HG02970 (cell line): ENCODE data around the gene FAM98C.
"Not testable (repeated sequence)": the region's sequence is repeated elsewhere in the genome, so short reads cannot be mapped to it uniquely, and the experiment has no call there.

Source experiments
- ATAC-seq: cut with Tn5 transposase; IDR thresholded peaks from one replicate; pipeline ENCODE4 v1.9.1; 2021; ENCODE audit warnings: mild to moderate bottlenecking, moderate library complexity, moderate number of reproducible peaks; ENCODE audit not compliant: unreplicated experiment, low FRiP score

Gene FAM98C

DNA sequence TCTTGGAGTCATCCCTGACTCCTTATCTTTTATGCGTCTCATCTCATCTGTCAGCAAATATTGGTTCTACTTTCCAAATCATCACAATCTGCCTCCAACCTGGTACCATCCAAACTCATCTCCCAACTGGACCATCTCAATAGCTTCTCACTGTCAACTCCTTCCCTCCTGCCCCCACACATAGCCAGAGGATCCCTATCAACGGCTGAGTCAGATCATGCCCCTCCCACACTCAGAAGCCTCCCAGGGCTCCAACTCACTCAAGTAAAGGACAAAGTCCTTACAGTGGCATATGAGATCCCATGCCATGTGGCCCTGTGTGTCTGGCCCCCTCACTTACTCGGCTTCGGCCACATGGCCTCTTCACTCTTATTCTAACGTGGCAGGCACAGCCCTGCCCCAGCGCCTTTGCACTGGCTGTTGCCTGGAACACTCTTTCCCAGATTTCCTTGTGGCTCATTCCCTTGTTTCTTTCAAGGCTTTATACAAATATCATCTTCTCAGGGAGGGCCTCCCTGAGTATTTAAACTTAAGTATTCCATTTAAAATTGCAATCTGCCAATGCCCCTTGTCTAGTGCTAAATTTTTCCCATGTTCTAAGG is 10.1 kb upstream of the FAM98C start:
- no peak for ATAC-seq

DNA sequence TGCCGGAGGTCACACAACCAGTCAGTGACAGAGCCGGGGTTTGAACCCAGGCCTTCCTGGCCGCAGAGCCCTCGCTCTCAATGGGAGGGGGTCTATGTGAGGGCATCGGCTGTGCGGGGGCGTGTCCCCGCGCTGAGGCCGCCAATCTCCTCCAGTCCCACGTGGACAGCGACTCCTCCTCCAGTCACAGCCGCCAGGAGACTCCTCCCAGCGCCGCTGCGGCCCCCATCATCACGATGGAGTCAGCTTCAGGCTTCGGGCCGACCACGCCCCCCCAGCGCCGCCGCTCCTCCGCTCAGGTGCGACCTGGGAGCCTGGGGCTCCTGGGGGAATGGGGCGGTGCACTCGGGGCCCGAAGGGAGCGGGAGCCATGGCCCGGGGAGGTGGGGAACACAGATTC is 8.4 kb upstream of the FAM98C start:
- ATAC-seq, result no peak

DNA sequence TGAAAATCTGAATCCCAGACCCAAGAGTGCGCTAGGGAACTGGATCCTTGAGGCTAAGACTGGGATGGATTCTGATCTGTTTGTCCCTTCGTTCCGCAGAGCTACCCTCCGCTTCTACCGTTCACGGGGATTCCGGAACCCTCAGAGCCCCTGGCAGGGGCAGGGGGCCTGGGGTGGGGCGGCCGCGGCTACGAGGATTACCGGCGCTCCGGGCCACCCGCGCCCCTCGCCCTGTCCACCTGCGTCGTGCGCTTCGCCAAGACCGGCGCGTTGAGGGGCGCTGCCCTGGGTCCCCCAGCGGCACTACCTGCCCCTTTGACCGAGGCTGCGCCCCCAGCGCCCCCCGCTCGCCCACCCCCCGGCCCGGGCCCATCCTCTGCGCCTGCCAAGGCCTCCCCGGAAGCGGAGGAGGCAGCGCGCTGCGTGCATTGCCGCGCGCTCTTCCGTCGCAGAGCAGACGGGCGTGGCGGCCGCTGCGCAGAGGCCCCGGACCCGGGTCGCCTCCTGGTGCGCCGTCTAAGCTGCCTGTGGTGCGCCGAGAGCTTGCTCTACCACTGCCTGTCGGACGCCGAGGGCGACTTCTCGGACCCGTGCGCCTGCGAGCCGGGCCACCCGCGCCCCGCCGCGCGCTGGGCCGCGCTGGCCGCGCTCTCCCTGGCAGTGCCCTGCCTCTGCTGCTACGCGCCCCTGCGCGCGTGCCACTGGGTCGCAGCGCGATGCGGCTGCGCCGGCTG is 7.3 kb upstream of the FAM98C start:
- ATAC-seq, result no peak

DNA sequence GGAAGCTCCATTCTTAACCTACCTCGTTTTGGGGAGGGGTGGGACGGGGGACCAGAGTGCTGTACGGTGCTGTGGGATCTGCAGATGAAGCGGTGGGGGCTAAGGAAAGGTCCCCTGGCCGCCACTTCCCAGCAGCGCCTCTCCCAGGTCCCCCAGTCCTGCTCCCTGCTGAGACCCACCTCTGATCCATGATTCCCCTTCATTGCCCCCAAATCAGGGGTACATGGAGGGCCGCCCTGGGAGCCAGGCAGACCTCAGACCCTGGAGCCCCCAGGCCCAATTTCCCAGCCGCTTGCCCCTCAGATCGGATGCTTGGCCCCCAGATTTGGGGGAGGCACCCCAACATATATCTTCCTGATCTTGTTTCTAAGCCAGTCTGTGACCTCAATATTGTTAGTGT is 3.8 kb upstream of the FAM98C start:
- ATAC-seq, result no peak

DNA sequence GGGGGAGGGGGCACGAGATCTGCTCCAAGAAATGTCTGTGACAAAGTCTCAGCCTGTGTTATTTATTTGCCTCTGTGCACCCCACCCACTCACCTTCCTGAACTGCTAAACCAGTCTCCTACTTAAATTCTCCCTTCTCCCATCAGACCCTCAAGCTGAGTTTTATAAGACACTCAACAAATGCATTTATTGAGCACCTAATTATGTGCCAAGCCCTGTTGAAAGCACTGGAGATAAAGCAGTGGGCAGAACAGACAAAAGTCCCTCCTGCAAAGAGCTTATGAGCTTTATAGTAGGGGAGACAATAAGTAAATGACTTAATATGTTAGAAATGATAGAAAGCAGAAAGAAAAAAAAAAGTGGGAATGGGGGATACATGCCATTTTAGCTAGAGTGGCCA is 3.4 kb upstream of the FAM98C start:
- ATAC-seq, result no peak

DNA sequence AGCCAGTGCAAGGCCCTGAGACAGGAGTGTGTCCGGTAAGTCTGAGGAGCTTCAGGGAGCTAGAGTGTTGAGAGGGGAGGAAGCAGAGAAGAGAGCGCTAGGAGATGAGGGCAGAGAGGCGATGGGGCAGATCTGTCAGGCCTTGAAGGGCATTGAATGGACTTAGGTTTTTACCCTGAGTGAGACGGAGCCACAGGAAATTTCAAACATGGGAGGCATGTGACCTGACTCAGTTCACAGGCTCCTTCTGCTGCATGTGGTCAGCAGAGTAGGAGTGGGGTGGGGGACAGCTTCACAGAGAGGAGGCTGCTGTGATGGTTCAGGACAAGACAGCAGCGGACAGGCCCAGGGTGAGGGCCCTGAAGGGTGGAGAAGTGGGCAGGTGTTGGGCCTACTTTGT is 2.5 kb upstream of the FAM98C start:
- no peak for ATAC-seq

DNA sequence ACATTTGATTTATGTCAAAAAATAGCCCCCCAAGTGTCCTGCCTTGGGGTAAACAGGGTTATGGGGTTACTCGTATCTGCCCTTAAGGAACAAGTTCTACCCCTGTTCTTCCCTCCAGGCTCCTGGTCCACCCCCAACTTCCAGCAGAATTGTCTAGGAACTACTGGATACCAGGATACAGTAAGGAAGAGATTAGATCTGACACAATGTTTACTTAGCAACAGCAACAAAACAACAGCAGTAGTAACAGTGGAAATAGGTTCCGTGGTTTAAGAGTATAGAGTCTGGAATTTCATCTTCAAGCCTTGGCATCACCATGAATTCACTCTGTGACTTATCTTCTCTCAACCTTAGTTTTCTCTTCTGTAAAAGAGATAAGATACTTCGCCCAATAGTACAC is 1.7 kb upstream of the FAM98C start:
- ATAC-seq, result no peak

DNA sequence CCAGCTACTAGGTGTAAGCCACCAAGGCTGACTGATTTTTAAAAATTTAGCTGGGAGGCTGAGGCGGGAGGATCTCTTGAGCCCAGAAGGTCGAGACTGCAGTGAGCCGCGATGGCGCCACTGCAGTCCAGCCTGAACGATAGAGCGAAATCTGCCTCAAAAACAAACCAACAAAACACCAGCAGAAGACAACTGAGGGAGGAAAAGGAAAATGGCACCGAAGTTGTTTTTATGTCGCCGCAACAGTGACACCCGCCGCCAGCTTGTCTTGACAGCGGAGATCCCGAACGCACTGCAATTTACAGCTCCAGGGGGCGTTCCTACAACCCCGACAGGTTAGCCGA is 298 bp upstream of the FAM98C start:
- ATAC-seq, result no peak

DNA sequence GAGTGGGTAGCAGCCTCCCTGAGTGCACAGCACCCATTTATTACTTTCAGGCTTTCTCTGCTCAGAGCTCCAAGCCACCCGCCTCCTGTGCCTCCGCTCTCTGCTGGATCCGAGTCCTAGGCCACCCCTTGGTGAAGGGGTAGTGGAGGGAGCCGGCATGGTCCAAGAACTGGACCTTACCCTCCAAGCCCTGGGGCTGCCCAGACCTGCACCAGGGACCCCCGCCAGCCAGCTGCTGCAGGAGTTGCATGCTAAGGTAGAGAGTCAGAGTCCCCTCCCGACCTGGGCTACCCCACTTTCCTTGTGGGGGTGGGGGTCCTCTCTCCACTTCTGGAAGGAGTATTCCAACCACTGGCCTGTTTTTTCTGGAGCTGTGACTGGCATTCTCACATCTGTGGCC is 2.0 kb downstream of the FAM98C start:
- no peak for ATAC-seq

DNA sequence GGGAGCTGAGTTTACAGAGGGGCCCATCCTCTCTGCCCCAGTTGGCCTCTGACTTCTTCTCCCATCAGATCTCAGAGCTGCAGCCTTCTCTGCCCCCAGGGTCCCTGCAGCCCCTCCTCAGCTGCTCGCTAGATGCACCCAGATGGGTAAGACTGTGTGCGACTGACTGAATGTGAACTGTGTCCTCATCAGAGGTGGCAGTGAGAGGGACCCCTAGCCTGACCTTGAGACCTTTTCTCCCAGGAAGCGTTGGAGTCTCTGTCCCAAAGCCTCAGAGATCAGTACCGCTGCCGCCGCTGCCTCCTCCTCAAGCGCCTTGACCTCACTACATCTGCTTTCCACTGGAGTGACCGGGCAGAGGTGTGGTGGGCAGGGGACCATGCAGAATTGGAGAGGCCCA is 2.4 kb downstream of the FAM98C start:
- no peak for ATAC-seq

DNA sequence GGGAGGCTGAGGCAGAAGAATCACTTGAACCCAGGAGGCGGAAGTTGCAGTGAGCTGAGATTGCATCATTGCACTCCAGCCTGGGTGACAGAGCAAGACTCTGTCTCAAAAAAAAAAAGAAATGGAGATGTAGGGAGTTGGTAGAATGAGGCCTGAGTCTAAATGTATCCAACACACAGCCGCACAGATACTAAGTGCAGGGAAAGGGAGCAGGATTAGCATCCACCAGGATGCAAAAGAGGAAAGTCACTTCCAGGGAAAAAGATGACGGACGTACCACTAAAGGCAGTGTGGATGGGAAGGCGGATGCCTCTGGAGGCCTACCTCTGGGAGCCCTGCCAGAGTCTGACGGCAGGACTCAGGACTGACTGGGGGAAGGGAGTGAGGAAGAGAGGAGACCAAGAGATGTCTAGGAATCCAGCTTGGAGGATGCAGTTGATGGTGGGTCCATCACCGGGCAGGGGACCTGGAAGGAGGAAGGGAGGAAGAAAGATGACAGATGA is 6.8 kb downstream of the FAM98C start:
- no peak for ATAC-seq

DNA sequence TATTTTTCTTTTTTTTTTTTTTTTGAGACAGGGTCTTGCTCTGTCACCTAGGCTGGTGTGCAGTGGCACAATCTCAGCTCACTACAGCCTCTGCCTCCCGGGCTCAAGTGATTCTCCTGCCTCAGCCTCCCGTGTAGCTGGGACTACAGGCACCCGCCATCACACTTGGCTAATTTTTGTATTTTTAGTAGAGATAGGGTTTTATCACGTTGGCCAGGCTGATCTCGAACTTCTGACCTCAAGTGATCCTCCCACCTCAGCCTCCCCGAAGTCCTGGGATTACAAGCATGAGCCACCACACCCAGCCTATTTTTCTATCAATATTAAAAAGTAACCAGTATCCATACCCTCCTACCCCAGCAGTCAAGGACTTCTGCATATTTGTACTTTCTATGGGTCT is 7.5 kb downstream of the FAM98C start:
- not testable (repeated sequence) for ATAC-seq

DNA sequence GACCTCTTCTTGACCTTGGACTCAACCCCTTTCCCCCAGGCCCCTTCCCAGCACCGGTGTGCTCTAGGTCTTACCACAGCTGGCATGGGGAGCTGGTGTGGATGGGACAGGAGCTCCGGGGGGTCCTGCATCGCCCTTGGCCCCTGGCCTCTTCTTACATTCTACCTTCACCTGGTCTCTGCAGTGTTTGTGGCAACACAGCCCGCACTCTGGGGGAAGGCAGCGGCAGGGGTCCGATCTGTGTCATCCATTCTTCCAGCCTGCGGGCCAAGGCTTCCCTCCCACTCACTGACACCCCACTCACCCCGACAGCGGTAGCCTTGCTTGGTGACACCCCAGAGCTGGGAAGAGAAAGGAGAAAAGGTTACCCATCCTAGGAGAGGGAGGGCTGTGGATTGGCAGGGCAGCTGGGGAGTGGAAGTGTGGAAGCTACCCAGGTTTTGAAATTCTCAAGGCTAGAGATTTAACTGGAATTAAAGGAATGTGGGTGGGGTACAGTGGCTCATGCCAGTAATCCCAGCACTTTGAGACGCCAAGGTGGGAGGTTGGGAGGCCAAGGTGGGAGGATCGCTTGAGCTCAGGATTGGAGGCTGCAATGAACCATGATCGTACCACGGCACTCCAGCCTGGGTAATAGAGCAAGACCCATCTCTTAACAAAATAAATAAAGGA is 8.3 kb downstream of the FAM98C start:
- ATAC-seq, result no peak

DNA sequence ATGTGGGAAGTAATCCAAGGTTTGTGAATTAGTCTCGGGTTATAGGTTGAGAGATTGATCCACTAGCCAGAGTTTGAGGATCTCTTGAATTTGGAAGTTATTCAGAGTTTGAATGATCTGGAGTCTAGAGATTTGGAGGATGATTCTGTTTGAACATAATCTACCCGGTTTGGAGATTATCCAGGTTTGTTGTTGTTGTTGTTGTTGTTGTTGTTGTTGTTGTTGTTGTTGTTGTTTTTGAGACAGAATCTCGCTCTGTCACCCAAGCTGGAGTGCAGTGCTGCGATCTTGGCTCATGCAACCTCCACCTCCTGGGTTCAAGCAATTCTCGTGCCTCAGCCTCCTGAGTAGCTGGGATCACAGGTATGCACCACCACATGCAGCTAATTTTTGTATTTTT is 9.0 kb downstream of the FAM98C start:
- ATAC-seq, result not testable (repeated sequence)

DNA sequence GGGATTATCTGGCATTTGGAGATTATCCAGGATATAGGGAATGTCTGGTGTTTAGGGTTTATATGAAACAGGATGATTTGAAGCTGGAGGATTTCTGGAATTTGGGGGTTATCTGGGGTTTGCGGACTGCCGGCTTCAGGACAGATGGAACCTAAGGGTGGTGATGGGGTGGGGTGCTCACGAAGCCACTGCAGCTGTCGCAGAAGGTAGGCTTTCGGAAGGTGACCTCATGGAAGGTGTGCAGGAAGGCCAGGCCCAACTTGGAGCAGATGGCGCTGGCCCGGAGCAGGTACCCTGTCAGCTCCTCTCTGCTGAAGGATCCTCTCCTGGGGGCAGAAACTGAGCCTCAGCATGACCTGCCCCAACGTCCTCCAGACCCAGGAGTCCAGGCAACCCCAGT is 9.6 kb downstream of the FAM98C start:
- ATAC-seq, result no peak

DNA sequence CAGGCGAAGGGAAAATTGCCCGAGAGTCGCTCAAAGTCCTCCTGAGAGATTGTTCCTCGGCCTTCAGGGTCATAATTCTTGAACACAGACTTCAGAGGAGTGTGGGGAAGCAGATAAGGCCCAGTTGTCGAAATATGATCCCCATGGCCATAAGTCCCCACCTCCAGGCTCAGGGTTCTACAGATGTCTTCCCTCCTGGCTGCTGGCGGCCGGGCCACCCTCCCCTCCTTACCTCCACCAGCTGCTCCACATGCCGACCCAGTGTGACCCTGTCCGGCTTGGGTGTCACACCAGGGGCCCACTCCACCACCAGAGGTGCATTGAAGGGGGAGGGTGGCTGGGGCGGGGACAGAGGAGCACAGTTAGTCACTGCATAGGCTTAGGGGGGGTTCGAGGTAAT is 10.1 kb downstream of the FAM98C start:
- ATAC-seq, result no peak

DNA sequence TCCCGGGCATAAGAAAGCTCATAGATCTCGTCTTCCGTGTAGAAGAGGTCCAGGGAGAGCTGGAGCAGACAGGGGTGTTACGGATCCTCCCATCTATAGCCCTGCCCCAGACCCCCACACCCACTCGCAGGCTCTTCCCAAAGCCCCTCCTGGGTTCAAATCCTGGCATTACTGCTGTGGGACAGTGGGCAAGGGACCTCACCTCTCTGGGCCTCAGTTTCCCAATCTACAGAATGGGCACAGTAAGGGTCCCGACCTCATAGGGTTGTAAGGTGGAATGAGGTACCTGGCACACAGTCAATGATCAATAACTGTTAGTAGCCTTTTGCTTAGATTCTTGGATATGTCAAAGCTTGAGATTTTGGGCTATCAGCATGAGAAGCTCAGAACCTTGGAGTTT is 10.5 kb downstream of the FAM98C start:
- no peak for ATAC-seq

DNA sequence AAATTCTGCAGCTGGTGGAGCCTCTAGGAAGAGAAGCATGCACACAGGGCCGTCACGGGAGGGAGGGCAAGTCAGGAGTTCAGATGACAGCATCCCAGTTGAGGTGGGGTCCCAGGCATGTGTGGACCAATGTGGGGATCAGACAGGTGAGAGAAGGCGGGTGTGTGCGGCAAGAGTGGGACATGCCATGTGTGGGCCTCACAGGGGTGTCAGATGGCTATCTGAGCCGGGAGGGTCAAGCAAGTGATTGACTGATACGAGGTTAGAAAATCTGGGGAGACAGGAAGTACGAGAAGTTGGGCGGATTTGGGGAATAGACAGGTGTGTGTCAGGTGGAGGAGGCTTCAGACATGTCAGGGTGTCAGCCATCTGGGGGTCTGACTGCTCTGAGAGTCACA is 14.3 kb downstream of the FAM98C start:
- no peak for ATAC-seq

DNA sequence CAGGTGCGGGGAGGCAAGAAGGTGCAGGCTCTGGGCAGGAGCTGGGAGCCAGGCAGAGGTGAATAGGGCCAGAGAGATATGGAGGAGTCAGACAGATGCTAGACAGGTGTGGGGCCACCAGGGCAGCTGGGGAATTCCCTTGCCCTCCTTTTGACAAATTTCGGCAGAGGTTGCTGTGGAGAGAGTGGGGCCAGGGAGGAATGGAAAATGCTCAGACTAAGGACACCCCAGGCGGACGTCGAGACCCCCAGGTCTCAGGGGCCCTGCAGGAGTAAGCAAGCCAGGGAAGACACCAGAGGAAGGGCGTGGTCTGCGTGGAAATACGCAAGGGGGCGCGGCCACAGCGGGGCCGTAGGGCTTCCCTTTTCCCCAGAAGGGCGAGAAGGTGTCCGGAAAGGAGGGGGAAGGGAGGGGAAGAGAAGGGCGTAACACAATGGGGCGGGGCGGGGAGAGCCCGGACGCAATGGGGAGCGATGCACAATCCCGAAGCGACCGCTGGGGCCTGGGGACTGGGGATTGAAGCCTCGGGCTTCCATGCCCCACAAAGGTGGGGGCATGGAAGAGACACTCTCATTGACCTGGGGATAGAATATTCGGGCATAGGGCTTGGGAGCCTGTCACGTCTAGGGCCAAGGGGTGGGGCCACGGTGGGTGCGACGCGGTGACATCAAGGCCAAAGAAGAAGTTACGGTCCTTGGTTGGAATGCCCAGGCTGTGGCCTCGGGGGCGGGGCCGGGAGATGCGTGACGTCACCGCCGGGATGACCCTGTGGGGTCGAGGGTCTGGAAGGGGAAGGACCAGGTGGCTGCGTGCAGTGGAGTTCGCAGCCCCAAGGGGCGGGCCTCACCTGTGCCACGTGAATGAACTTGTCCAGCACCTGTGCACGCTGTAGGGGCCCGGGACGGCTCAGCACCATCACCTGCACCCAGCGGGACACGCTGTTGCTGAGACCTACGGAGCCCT is 14.9 kb downstream of the FAM98C start:
- ATAC-seq, result no peak

DNA sequence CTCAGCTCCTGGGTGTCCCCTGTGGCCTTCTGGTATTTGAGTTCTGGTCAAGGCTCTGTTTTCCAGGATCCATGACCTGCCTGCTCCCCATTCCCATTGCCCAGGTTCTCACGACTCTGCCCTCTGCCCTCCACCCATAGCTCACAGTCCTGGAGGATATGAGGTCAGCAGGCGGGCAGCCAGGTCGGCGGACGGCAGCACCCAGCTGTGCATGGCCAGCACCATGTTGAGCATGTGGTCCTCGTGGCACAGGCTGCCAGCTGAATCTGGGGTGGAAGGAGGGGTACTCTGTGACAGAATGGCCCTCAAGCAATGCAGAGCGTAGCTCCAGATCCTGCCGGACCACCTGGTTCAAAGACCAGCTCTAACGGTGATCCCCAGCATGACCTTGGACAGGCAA is 18.0 kb downstream of the FAM98C start:
- no peak for ATAC-seq

DNA sequence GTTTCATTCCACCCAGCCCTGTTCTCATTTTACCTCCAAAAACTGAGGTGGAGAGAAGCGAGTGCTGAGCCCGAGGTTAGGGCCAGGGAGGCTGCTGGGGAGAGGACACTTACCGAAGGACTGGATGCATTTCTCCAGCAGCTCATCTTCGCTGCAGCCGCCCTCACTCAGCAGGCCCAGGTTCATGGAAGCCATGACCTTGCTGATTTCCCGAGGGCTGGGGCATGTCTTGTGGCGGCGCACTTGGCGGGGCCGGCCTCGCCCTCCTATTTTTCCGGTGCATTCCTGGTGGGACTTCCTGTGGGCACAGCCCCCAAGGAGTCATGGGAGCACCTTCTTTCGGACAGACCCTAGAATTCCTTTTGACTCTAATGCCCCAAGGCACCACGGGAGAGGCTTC is 19.0 kb downstream of the FAM98C start:
- ATAC-seq, result no peak
